Kidney (tissue), 2 donors: ENCODE measurements around the gene ASB9. TPM values are rescaled to one million over a fixed set of nuclear protein-coding genes. Genes with fewer than 3 reads are reported as not detected.

Experiments
- polyA plus RNA-seq: library from polyadenylated mRNA; stranded (reverse); fragments of 350-450 nt; fragmentation: Illumina TruSeq; extraction: RNeasy Lipid Tissue Mini Kit (QIAGEN cat#74804); gene quantifications from one replicate; pipeline ENCODE4 v1.2.3, GENCODE V29; 2014; ENCODE audit warnings: low read depth, low replicate concordance; ENCODE audit not compliant: insufficient read depth
- total RNA-seq: library from RNA; stranded (reverse); fragmentation: NEBNext Ultra II Directional; extraction: Animal tissue kit (Norgen Biotek cat#: 25700); gene quantifications from one replicate; pipeline ENCODE4 v1.2.1, GENCODE V29; 2021
- donor health status: DM: yes; HTN: yes; CAD: no.

Gene ASB9
- total and polyA plus RNA-seq, 2 donors from 2014 or later: 2.6 to 15.7 TPM

Other genes with a start within 250 kb of the ASB9 start
- 0.41 TPM for gene ASB11, start 45.6 kb upstream of the ASB9 start, total RNA-seq
- gene ASB11, start 45.6 kb upstream of the ASB9 start, polyA plus RNA-seq: not detected
- 15.5 TPM for gene PIGA, start 65.4 kb upstream of the ASB9 start, total RNA-seq
- gene PIGA, start 65.4 kb upstream of the ASB9 start, polyA plus RNA-seq: 5.7 TPM
- gene VEGFD, start 114.3 kb upstream of the ASB9 start, total RNA-seq: 1.5 TPM
- gene VEGFD, start 114.3 kb upstream of the ASB9 start, polyA plus RNA-seq: 1.2 TPM
- 7.0 TPM for gene PIR, start 223.2 kb upstream of the ASB9 start, total RNA-seq
- gene PIR, start 223.2 kb upstream of the ASB9 start, polyA plus RNA-seq: 36.5 TPM
- 1.4 TPM for gene BMX, start 230.7 kb upstream of the ASB9 start, total RNA-seq
- not detected for gene BMX, start 230.7 kb upstream of the ASB9 start, polyA plus RNA-seq